Measurements from ENCODE around the gene INPP4B.

DNA sequence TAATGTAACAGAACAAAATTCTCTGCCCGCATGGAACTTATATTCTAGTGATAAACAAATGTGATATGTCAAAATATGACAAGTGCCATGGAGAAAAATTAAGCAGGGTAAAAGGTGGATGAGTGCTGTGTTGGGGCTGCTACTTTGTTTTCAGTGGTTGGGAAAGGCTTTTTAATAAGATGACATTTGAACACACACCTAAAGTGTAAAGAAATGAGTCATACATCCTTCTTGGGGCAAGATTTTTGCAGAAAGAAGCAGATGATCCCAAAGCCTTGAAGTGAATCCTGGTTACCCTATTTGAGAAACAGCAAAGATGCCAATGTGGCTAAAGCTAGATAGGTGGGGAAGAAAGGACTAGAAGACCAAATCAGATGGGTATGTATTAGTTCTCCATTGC, 564.1 kb downstream of the INPP4B start:
- TF ChIP-seq, protein P1, sequence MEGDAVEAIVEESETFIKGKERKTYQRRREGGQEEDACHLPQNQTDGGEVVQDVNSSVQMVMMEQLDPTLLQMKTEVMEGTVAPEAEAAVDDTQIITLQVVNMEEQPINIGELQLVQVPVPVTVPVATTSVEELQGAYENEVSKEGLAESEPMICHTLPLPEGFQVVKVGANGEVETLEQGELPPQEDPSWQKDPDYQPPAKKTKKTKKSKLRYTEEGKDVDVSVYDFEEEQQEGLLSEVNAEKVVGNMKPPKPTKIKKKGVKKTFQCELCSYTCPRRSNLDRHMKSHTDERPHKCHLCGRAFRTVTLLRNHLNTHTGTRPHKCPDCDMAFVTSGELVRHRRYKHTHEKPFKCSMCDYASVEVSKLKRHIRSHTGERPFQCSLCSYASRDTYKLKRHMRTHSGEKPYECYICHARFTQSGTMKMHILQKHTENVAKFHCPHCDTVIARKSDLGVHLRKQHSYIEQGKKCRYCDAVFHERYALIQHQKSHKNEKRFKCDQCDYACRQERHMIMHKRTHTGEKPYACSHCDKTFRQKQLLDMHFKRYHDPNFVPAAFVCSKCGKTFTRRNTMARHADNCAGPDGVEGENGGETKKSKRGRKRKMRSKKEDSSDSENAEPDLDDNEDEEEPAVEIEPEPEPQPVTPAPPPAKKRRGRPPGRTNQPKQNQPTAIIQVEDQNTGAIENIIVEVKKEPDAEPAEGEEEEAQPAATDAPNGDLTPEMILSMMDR (IDR thresholded peaks at IDR 0.05) = no peak
- no peak for TF ChIP-seq ZFX (IDR thresholded peaks at IDR 0.05; ENCODE audit: borderline replicate concordance)

All from 22Rv1 (cell line).